Measurements from ENCODE around the gene CRTAC1.

The CRTAC1 gene

GRCh38 chr10:97920865-97921264 is 109.6 kb downstream of the CRTAC1 start:
- no peak for DNase-seq

GRCh38 chr10:97919012-97919411 is 111.4 kb downstream of the CRTAC1 start:
- no peak for DNase-seq

GRCh38 chr10:97916586-97916985 is 113.8 kb downstream of the CRTAC1 start:
- no peak for DNase-seq

GRCh38 chr10:97915346-97916131 is 114.9 kb downstream of the CRTAC1 start:
- DNase-seq: no peak

GRCh38 chr10:97914837-97915211 is 115.6 kb downstream of the CRTAC1 start:
- DNase-seq: peak; percentile 52

- no peak for DNase-seq
Observed at GRCh38 chr10:97914171-97914836, 116.1 kb downstream of the CRTAC1 start.

- no peak for DNase-seq
Observed at GRCh38 chr10:97913614-97914013, 116.8 kb downstream of the CRTAC1 start.

- no peak for DNase-seq
Observed at GRCh38 chr10:97913193-97913592, 117.2 kb downstream of the CRTAC1 start.

- no peak for DNase-seq
Observed at GRCh38 chr10:97911217-97911616, 119.2 kb downstream of the CRTAC1 start.

- no peak for DNase-seq
Observed at GRCh38 chr10:97910661-97911060, 119.8 kb downstream of the CRTAC1 start.

- DNase-seq: no peak
Observed at GRCh38 chr10:97907830-97908229, 122.6 kb downstream of the CRTAC1 start.

GRCh38 chr10:97907211-97907610 is 123.2 kb downstream of the CRTAC1 start:
- DNase-seq: no peak

- DNase-seq: no peak
Observed at GRCh38 chr10:97905276-97905675, 125.1 kb downstream of the CRTAC1 start.

- no peak for DNase-seq
Observed at GRCh38 chr10:97904576-97904975, 125.8 kb downstream of the CRTAC1 start.

- no peak for DNase-seq
Observed at GRCh38 chr10:97904018-97904381, 126.4 kb downstream of the CRTAC1 start.

GRCh38 chr10:97903128-97904017 is 127.0 kb downstream of the CRTAC1 start:
- DNase-seq: no peak

GRCh38 chr10:97901381-97901780 is 129.0 kb downstream of the CRTAC1 start:
- no peak for DNase-seq

GRCh38 chr10:97898429-97898828 is 132.0 kb downstream of the CRTAC1 start:
- DNase-seq: no peak

- no peak for DNase-seq
Observed at GRCh38 chr10:97896756-97897358, 133.6 kb downstream of the CRTAC1 start.

- no peak for DNase-seq
Observed at GRCh38 chr10:97895915-97896314, 134.5 kb downstream of the CRTAC1 start.

- no peak for DNase-seq
Observed at GRCh38 chr10:97895084-97895483, 135.3 kb downstream of the CRTAC1 start.

GRCh38 chr10:97894092-97894491 is 136.3 kb downstream of the CRTAC1 start:
- DNase-seq: no peak

GRCh38 chr10:97892939-97893338 is 137.5 kb downstream of the CRTAC1 start:
- no peak for DNase-seq
